Measurements from ENCODE around the gene ZNF564. TPM values are rescaled to one million over a fixed set of nuclear protein-coding genes. Genes with fewer than 3 reads are reported as not detected.
A peak's percentile ranks its signal among the peaks of the same experiment; 100 is the strongest.

The ZNF564 gene
- total and polyA plus RNA-seq, 2 of the 13 experiments (the other 11 are each of a cell fraction or from before 2014, with no cell fraction given) = 2.3 to 11.1 TPM

DNA sequence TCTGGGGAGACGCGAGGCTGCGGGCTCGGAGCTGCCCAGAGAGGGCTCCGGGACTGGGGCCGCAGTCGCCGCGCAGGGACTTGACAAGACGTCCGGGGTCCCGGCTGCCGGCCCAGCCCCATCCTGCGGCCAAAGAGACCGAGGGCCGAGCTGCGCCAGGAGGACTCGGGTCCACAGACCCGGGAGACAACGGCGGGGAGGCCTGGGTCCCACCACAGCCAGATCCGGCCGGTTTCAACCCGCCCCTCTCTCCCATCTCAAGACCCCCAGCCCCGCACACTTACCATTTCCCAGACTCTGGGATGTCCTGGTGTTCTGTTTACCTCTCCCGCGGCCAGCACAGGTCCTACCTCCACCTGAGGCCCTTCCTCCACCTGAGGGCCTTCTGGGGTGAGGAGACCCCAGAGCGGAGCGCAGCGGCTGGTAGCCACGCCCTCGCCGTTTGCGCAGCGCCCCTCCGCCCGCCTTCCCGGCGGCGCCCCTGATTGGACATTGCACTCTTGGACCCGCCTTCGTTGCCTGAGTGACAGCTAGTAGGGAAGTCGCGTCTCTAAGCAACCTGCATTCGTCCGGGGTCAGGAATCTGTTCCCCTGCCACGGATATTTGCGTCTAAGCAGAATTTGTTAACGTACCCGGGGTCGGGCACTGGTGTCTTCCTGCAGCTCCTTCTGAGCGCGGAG lies 66.8 kb downstream of the ZNF564 start, which contains the start of gene ZNF709 (continued):
- TF ChIP-seq ELF1 (CRISPR knock-in tag; IDR thresholded peaks at IDR 0.05) (peak; percentile 78), CEBPZ (IDR thresholded peaks at IDR 0.05; ENCODE audit: low read length) (no peak), KLF16 (CRISPR knock-in tag; IDR thresholded peaks at IDR 0.05) (peak in 1 of 2 experiments; percentile 36; a peak in 1 of 4 replicates), HMGXB4 (CRISPR knock-in tag; IDR thresholded peaks at IDR 0.05; ENCODE audit: borderline replicate concordance in 1 of 2, low read depth in 1 of 2) (peak; percentile 72 to 87), RFX1 (IDR thresholded peaks at IDR 0.05) (peak; percentile 87), HNF1B (CRISPR knock-in tag; IDR thresholded peaks at IDR 0.05) (peak; percentile 55; the same call in 1 of the 2 replicates), ZNF704 (CRISPR knock-in tag; IDR thresholded peaks at IDR 0.05; ENCODE audit: borderline replicate concordance) (peak; percentile 34; the same call in 1 of the 2 replicates), NFIC (IDR thresholded peaks at IDR 0.05; ENCODE audit: low read length) (no peak), ZFP82 (CRISPR knock-in tag; IDR thresholded peaks at IDR 0.05; ENCODE audit: borderline replicate concordance) (peak; percentile 82; the same call in 1 of the 2 replicates), ATF5 (CRISPR knock-in tag; IDR thresholded peaks at IDR 0.05; ENCODE audit: low read depth) (0 out of 2 replicates have a peak, but pooled peaks have one; percentile 84), ZNF329 (CRISPR knock-in tag; IDR thresholded peaks at IDR 0.05; ENCODE audit: low read depth) (peak; percentile 60; the same call in 1 of the 2 replicates), SRY (CRISPR knock-in tag; IDR thresholded peaks at IDR 0.05) (peak; percentile 70; the same call in 1 of the 2 replicates), ZFY (CRISPR knock-in tag; IDR thresholded peaks at IDR 0.05) (peak; percentile 91), ZFP1 (CRISPR knock-in tag; IDR thresholded peaks at IDR 0.05) (0 out of 2 replicates have a peak, but pooled peaks have one; percentile 22), ZNF607 (CRISPR knock-in tag; IDR thresholded peaks at IDR 0.05; ENCODE audit: borderline replicate concordance) (peak; percentile 89)
- TF ChIP-seq, protein P1, sequence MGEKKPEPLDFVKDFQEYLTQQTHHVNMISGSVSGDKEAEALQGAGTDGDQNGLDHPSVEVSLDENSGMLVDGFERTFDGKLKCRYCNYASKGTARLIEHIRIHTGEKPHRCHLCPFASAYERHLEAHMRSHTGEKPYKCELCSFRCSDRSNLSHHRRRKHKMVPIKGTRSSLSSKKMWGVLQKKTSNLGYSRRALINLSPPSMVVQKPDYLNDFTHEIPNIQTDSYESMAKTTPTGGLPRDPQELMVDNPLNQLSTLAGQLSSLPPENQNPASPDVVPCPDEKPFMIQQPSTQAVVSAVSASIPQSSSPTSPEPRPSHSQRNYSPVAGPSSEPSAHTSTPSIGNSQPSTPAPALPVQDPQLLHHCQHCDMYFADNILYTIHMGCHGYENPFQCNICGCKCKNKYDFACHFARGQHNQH (CRISPR knock-in tag; IDR thresholded peaks at IDR 0.05) = peak; percentile 81
- TF ChIP-seq, protein P2, sequence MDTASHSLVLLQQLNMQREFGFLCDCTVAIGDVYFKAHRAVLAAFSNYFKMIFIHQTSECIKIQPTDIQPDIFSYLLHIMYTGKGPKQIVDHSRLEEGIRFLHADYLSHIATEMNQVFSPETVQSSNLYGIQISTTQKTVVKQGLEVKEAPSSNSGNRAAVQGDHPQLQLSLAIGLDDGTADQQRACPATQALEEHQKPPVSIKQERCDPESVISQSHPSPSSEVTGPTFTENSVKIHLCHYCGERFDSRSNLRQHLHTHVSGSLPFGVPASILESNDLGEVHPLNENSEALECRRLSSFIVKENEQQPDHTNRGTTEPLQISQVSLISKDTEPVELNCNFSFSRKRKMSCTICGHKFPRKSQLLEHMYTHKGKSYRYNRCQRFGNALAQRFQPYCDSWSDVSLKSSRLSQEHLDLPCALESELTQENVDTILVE (CRISPR knock-in tag; IDR thresholded peaks at IDR 0.05) = 0 out of 2 replicates have a peak, but pooled peaks have one; percentile 25
